Fibroblast of skin of left quadriceps (primary cell): ENCODE results near the gene CNNM4.

ENCODE experiments used
- DNase-seq, 2 experiments: peaks; one replicate each; pipeline ENCODE4 v3.0.0-alpha.2; 2013; ENCODE audit warnings: low read depth in 2 of 2

CNNM4 gene

GRCh38 chr2:96760036-96760985 lies at the start of gene CNNM4:
Gene CNNM4, plus strand, starts transcription at chr2:96760902. Its CDS starts 98 bp downstream, at chr2:96761000.
- peak; percentile 75 to 76 for DNase-seq

GRCh38 chr2:96710985-96711384 lies 49.7 kb upstream of the CNNM4 start:
- no peak for DNase-seq

- no peak for DNase-seq
These were observed 45.0 kb upstream of the CNNM4 start for GRCh38 chr2:96715658-96716057.

DNA sequence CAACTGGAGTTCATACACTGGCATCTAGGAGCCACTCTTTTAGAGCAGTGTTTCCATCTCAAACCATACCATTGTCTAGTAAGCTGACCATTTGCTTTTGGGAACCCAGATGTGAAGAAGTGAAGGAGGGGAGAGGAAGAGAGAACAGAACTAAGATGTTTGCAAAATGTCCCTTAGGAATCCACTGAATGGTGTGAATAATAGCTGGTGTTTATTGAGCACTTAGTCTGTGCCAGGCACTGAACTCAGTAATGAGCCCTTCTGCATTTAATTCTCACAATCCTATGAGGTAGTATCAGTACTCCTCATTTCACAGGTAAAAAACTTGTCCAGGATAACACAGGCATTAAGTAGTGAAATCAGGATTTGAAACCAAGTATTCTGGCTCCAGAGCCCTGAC lies 44.3 kb upstream of the CNNM4 start:
- no peak for DNase-seq

DNA sequence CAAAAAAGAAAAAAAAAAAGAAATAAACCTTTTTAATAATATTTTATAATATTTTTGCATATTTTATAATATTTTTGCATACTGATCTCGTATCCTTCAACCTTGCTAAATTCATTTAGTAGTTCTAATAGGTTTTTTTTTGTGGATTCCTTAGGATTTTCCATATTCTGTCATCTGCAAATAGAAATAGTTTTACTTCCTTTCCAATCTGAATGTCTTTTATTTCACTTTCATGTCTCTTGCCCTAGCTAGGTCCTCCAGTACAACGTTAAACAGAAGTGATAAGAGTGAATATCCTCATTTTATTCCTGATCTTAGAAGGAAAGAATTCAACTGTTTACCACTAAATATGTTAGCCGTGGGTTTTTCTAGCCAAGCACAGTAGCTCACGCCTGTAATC lies 34.6 kb upstream of the CNNM4 start:
- no peak for DNase-seq

- DNase-seq: no peak
These were observed 33.3 kb upstream of the CNNM4 start for GRCh38 chr2:96727431-96727830.

DNA sequence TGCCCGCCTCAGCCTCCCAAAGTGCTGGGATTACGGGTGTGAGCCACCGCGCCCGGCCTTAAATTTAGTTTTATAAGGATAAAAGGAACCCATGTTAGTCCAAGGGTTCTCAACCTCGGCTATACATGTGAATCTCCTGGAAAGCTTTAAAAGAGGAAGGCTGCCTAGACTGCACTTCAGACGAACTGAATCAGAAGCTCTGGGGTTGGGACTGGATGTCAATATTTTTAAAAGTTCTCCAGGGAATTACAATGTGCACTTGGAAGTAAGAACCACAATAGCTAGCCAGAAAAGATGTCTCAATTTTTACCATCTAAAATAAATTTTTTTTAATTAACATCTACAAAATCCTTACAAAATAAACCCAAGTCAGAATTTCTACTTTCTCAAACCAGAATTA lies 31.0 kb upstream of the CNNM4 start:
- DNase-seq: no peak

- DNase-seq: no peak
These were observed 30.5 kb upstream of the CNNM4 start for GRCh38 chr2:96730212-96730611.

- no peak for DNase-seq
These were observed 26.8 kb upstream of the CNNM4 start for GRCh38 chr2:96733931-96734330.

- no peak for DNase-seq
These were observed 25.7 kb upstream of the CNNM4 start for GRCh38 chr2:96734880-96735583.

- no peak for DNase-seq
These were observed 23.5 kb upstream of the CNNM4 start for GRCh38 chr2:96737251-96737650.

GRCh38 chr2:96737831-96738230 lies 22.9 kb upstream of the CNNM4 start:
- DNase-seq: no peak

GRCh38 chr2:96739076-96739632 lies 21.5 kb upstream of the CNNM4 start:
- no peak for DNase-seq

GRCh38 chr2:96739633-96740428 lies 20.9 kb upstream of the CNNM4 start, which contains the start of gene LMAN2L:
Gene LMAN2L, minus strand, starts transcription at chr2:96740064. Its CDS starts 24 bp downstream, at chr2:96740040.
- peak; percentile 91 to 92 for DNase-seq

DNA sequence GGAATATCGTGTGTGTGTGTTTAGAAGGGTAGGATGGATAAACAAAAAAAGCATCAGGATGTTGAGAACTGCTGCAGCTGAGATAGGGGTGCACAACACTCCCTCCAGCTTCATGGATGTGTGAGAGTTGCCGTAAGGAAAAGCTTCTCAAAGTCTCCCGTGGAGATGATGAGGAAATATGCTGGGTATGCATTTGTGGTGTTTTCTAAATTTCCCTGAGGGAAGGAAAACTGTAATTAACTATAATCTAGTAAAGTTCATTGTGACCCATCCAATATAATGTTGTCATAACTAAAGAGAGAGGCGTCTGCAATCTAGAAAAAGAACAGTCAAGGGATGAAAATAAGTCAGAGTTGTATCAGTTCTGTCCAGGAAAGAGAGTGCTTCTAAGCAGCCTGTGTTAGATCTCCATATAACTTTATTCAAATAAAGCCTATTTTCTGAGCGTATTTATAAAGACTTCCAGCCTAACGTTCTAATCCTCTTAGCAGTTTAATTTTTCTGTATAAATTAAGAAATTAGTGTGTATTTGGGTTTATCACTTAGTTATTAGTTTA lies 13.6 kb upstream of the CNNM4 start:
- no peak for DNase-seq

DNA sequence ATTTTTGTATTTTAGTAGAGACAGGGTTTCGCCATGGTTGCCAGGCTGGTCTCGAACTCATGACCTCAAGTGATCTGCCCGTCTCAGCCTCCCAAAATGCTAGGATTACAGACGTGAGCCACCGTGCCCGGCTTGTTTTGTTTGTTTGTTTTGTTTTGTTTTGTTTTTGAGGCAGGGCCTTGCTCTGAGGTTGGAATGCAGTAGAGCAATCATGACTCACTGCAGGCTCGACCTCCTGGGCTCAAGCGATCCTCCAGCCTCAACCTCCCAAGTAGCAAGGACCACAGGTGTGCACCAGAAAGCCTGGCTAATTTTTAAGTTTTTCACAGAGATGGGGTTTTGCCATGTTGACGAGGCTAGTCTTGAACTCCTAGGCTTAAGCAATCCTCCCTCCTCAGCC lies 8.9 kb upstream of the CNNM4 start:
- no peak for DNase-seq

- no peak for DNase-seq
These were observed 6.9 kb upstream of the CNNM4 start for GRCh38 chr2:96753661-96754282.

- no peak for DNase-seq
These were observed 6.4 kb upstream of the CNNM4 start for GRCh38 chr2:96754317-96754716.

- no peak for DNase-seq
These were observed 3.8 kb upstream of the CNNM4 start for GRCh38 chr2:96756788-96757476.

- no peak for DNase-seq
These were observed 3.2 kb upstream of the CNNM4 start for GRCh38 chr2:96757477-96757860.
